Measurements from ENCODE around the gene CCSER1.

CCSER1 gene

GRCh38 chr4:90495936-90496335 is 368.7 kb downstream of the CCSER1 start:
- TF ChIP-seq CTCF (IDR thresholded peaks at IDR 0.05; ENCODE audit: low read depth, low read length, missing control alignments), result no peak
- in situ Hi-C loops (cut with HindIII; ENCODE audit: low sequenced_read_pairs), result no loop called here
- no peak overlapping the region for H3K4me3 ChIP-seq (ENCODE audit: low read depth, low read length)
- no peak for DNase-seq (ENCODE audit: low read depth)

- in situ Hi-C loops (cut with HindIII; ENCODE audit: low sequenced_read_pairs), result no loop called here
- TF ChIP-seq CTCF (IDR thresholded peaks at IDR 0.05; ENCODE audit: low read depth, low read length, missing control alignments), result no peak
- no peak overlapping the region for H3K4me3 ChIP-seq (ENCODE audit: low read depth, low read length)
- no peak for DNase-seq (ENCODE audit: low read depth)
These were observed 371.0 kb downstream of the CCSER1 start for GRCh38 chr4:90498175-90498574.

GRCh38 chr4:90503677-90504076 is 376.5 kb downstream of the CCSER1 start:
- no peak for DNase-seq (ENCODE audit: low read depth)
- in situ Hi-C loops (cut with HindIII; ENCODE audit: low sequenced_read_pairs), result no loop called here
- H3K4me3 ChIP-seq (ENCODE audit: low read depth, low read length), result no peak overlapping the region
- no peak for TF ChIP-seq CTCF (IDR thresholded peaks at IDR 0.05; ENCODE audit: low read depth, low read length, missing control alignments)

- H3K4me3 ChIP-seq (ENCODE audit: low read depth, low read length), result no peak overlapping the region
- in situ Hi-C loops (cut with HindIII; ENCODE audit: low sequenced_read_pairs), result no loop called here
- no peak for TF ChIP-seq CTCF (IDR thresholded peaks at IDR 0.05; ENCODE audit: low read depth, low read length, missing control alignments)
- no peak for DNase-seq (ENCODE audit: low read depth)
These were observed 388.0 kb downstream of the CCSER1 start for GRCh38 chr4:90515191-90515590.

GRCh38 chr4:90528551-90528950 is 401.4 kb downstream of the CCSER1 start:
- no peak for TF ChIP-seq CTCF (IDR thresholded peaks at IDR 0.05; ENCODE audit: low read depth, low read length, missing control alignments)
- DNase-seq (ENCODE audit: low read depth), result no peak
- H3K4me3 ChIP-seq (ENCODE audit: low read depth, low read length), result no peak overlapping the region
- in situ Hi-C loops (cut with HindIII; ENCODE audit: low sequenced_read_pairs), result no loop called here

- in situ Hi-C loops (cut with HindIII; ENCODE audit: low sequenced_read_pairs), result no loop called here
- TF ChIP-seq CTCF (IDR thresholded peaks at IDR 0.05; ENCODE audit: low read depth, low read length, missing control alignments), result no peak
- no peak for DNase-seq (ENCODE audit: low read depth)
- no peak overlapping the region for H3K4me3 ChIP-seq (ENCODE audit: low read depth, low read length)
These were observed 409.2 kb downstream of the CCSER1 start for GRCh38 chr4:90536408-90536807.

GRCh38 chr4:90537491-90537890 is 410.3 kb downstream of the CCSER1 start:
- DNase-seq (ENCODE audit: low read depth), result no peak
- H3K4me3 ChIP-seq (ENCODE audit: low read depth, low read length), result no peak overlapping the region
- in situ Hi-C loops (cut with HindIII; ENCODE audit: low sequenced_read_pairs), result no loop called here
- TF ChIP-seq CTCF (IDR thresholded peaks at IDR 0.05; ENCODE audit: low read depth, low read length, missing control alignments), result no peak
